ENCODE measurements around the gene RGS3. TPM values are rescaled to one million over a fixed set of nuclear protein-coding genes. Genes with fewer than 3 reads are reported as not detected.

Gene RGS3
- total RNA-seq, 1 experiment from 2014 or later, result 39.4 TPM

- no peak overlapping the region for H3K4me2 ChIP-seq (ENCODE audit: low read length)
- no peak overlapping the region for H2AFZ ChIP-seq (ENCODE audit: low read depth, low read length, poor library complexity, severe bottlenecking)
- ChIA-PET CTCF (no interaction called here), POLR2A (no interaction called here), RAD21 (ENCODE audit: low non-redundant PET in 1 of 2, low total read pairs in 2 of 2, uncharacterized antibody in 2 of 2, unreplicated experiment in 2 of 2) (no interaction called here)
- H4K20me1 ChIP-seq (ENCODE audit: insufficient read depth), result no peaks in the 10 kb centered on the region
- DNase-seq (ENCODE audit: low read depth, low spot score) (no peak), ATAC-seq (no peak)
- H3K27ac ChIP-seq (ENCODE audit: low read depth, low read length), result no peak overlapping the region
- no TSS peak for BruUV-seq (replicated peaks)
- no peaks in the 10 kb centered on the region; the same call in 1 of the 2 replicates for H3K79me2 ChIP-seq (ENCODE audit: insufficient read depth, low read length)
- intact Hi-C loops (cut with micrococcal nuclease), result no loop called here
- peaks cover 22 to 24% of the 10 kb centered on the region in 2 experiments for H3K36me3 ChIP-seq (ENCODE audit: control insufficient read depth in 1 of 2, insufficient read depth in 2 of 2, low read length in 2 of 2)
- H3K4me3 ChIP-seq (replicated peaks in 1 of 2; ENCODE audit: low read depth in 1 of 2, low read length in 2 of 2), result no peak overlapping the region
- TF ChIP-seq REST (IDR thresholded peaks at IDR 0.05; ENCODE audit: low read depth), result no peak
- TF ChIP-seq ZNF274 (IDR thresholded peaks at IDR 0.05; ENCODE audit: low read depth, low read length), result no peak
- TF ChIP-seq JUND (IDR thresholded peaks at IDR 0.05), result no peak
- no peak for TF ChIP-seq ELF1 (IDR thresholded peaks at IDR 0.05; ENCODE audit: borderline replicate concordance, low read depth)
- TF ChIP-seq SRF (IDR thresholded peaks at IDR 0.05; ENCODE audit: low read depth), result no peak
- no peak for TF ChIP-seq POLR2AphosphoS5 (IDR thresholded peaks at IDR 0.05; ENCODE audit: low read depth, low read length)
- no peak for TF ChIP-seq ZFX (IDR thresholded peaks at IDR 0.05)
- no peak for TF ChIP-seq FOSL1 (IDR thresholded peaks at IDR 0.05; ENCODE audit: low read depth)
- TF ChIP-seq EZH2phosphoT487 (IDR thresholded peaks at IDR 0.05; ENCODE audit: borderline replicate concordance), result no peak
- no peak for TF ChIP-seq ATF3 (IDR thresholded peaks at IDR 0.05)
- no peak for TF ChIP-seq EGR1 (IDR thresholded peaks at IDR 0.05; ENCODE audit: low read depth)
- TF ChIP-seq YY1 (IDR thresholded peaks at IDR 0.05; ENCODE audit: extremely low read depth, insufficient replicate concordance, low read depth, low read length), result no peak
- no peak for TF ChIP-seq EZH2 (IDR thresholded peaks at IDR 0.05)
- TF ChIP-seq RAD21 (IDR thresholded peaks at IDR 0.05; ENCODE audit: low read depth), result no peak
- no peak for TF ChIP-seq TCF7L2 (IDR thresholded peaks at IDR 0.05; ENCODE audit: borderline replicate concordance, extremely low read depth, insufficient read depth, insufficient read length)
- TF ChIP-seq SIN3A (IDR thresholded peaks at IDR 0.05; ENCODE audit: low read depth), result no peak
- no peak for TF ChIP-seq MAX (IDR thresholded peaks at IDR 0.05)
- H3K4me1 ChIP-seq (ENCODE audit: control insufficient read depth in 1 of 2, insufficient read depth in 2 of 2, low read length in 2 of 2), result no peaks in the 10 kb centered on the region
- no peaks in the 10 kb centered on the region for H3K9me2 ChIP-seq (ENCODE audit: insufficient read depth)
- H3K27me3 ChIP-seq (ENCODE audit: insufficient read depth, low read length), result no peaks in the 10 kb centered on the region
- no peak overlapping the region for H3K9ac ChIP-seq (ENCODE audit: low read length)
- H3K9me3 ChIP-seq (ENCODE audit: control insufficient read depth in 1 of 2, insufficient read depth in 1 of 2, low read depth in 1 of 2, low read length in 2 of 2), result no peaks in the 10 kb centered on the region
These were observed 47.6 kb downstream of the RGS3 start for GRCh38 chr9:113511047-113511521.
